Naive thymus-derived CD4-positive, alpha-beta T cell (primary cell): ENCODE measurements around the gene UGT1A6. TPM values are rescaled to one million over a fixed set of nuclear protein-coding genes. Genes with fewer than 3 reads are reported as not detected.

Experiments used
- ATAC-seq: fragments of 150-1000 bp; cut with Tn5 transposase; 2 replicates; pipeline ENCODE4 v1.10.0; 2021; ENCODE audit warnings: mild to moderate bottlenecking, moderate library complexity
- CTCF ChIA-PET: fragments of 350-600 bp; sonication (Branson Sonifier 250); formaldehyde crosslinking; loops from one replicate; lab custom pipeline; 2021; ENCODE audit warnings: antibody characterized with exemption; lab: Charles Lee
- POLR2A ChIA-PET: fragments of 350-600 bp; sonication (Branson Sonifier 250); formaldehyde crosslinking; loops from one replicate; lab custom pipeline; 2021; ENCODE audit warnings: antibody characterized with exemption, inconsistent platforms; lab: Charles Lee
- DNase-seq, 9 donors: peaks; one replicate each; pipeline versions ENCODE4 v3.0.0 to v3.0.0-alpha.2; 2020 to 2022; ENCODE audit warnings: mixed read lengths in 1 of 9
- H3K27ac ChIP-seq: one replicate; pipeline ENCODE4 v1.7.0; 2013; ENCODE audit warnings: mild to moderate bottlenecking, low read depth, low read length, moderate library complexity
- H3K27me3 ChIP-seq, 2 donors: one replicate each; pipeline ENCODE4 v1.7.0; 2013; ENCODE audit warnings: low read length in 2 of 2, mild to moderate bottlenecking in 2 of 2, moderate library complexity in 2 of 2; ENCODE audit not compliant: control insufficient read depth in 2 of 2, insufficient read depth in 2 of 2
- H3K36me3 ChIP-seq, 3 experiments: 1 replicate in 2 of 3; 2 replicates in 1 of 3; pipeline ENCODE4 v1.7.0; 2013; ENCODE audit warnings: low read length in 3 of 3, mild to moderate bottlenecking in 3 of 3, moderate library complexity in 1 of 3; ENCODE audit not compliant: insufficient read depth in 3 of 3, control insufficient read depth in 2 of 3
- H3K4me1 ChIP-seq, 2 donors: one replicate each; pipeline ENCODE4 v1.7.0; 2013; ENCODE audit warnings: low read length in 2 of 2, mild to moderate bottlenecking in 2 of 2, moderate library complexity in 1 of 2; ENCODE audit not compliant: control insufficient read depth in 2 of 2, insufficient read depth in 2 of 2
- H3K4me3 ChIP-seq: 2 replicates; pipeline ENCODE4 v1.7.0; 2013; ENCODE audit warnings: mild to moderate bottlenecking, low read length
- H3K9me3 ChIP-seq, 3 experiments: 1 replicate in 2 of 3; 2 replicates in 1 of 3; pipeline ENCODE4 v1.7.0; 2013; ENCODE audit warnings: low read length in 3 of 3; ENCODE audit not compliant: control insufficient read depth in 2 of 3
- H3K27ac Mint-ChIP-seq, 9 donors: one replicate each; pipeline ENCODE4 v1.8.0; 2020 to 2022; ENCODE audit warnings: mixed read lengths in 9 of 9, mild to moderate bottlenecking in 8 of 9, moderate library complexity in 5 of 9, inconsistent platforms in 2 of 9
- H3K27me3 Mint-ChIP-seq, 5 donors: one replicate each; pipeline ENCODE4 v1.8.0; 2021 to 2022; ENCODE audit warnings: mixed read lengths in 5 of 5, mild to moderate bottlenecking in 1 of 5
- H3K36me3 Mint-ChIP-seq, 5 donors: one replicate each; pipeline ENCODE4 v1.8.0; 2020 to 2022; ENCODE audit warnings: mixed read lengths in 5 of 5, mild to moderate bottlenecking in 3 of 5, inconsistent platforms in 1 of 5
- H3K4me1 Mint-ChIP-seq, 7 donors: one replicate each; pipeline ENCODE4 v1.8.0; 2020 to 2022; ENCODE audit warnings: mixed read lengths in 7 of 7, mild to moderate bottlenecking in 3 of 7, inconsistent platforms in 1 of 7
- H3K4me3 Mint-ChIP-seq, 10 donors: one replicate each; pipeline ENCODE4 v1.8.0; 2020 to 2022; ENCODE audit warnings: mild to moderate bottlenecking in 10 of 10, mixed read lengths in 10 of 10, moderate library complexity in 6 of 10, inconsistent platforms in 2 of 10
- H3K9me3 Mint-ChIP-seq, 11 donors: one replicate each; pipeline ENCODE4 v1.8.0; 2020 to 2022; ENCODE audit warnings: mixed read lengths in 11 of 11, mild to moderate bottlenecking in 4 of 11, inconsistent platforms in 1 of 11, moderate library complexity in 1 of 11
- intact Hi-C, 2 donors: fragments of 100-400 bp; cut with micrococcal nuclease; formaldehyde crosslinking; loops; one replicate each; pipeline ENCODE4 v1.15.1; 2023
- polyA plus RNA-seq, 2 donors: library from polyadenylated mRNA; unstranded; fragments of 300-500 nt; fragmentation: Illumina TruSeq; gene quantifications; one replicate each; pipeline ENCODE4 v1.2.3, GENCODE V29; 2021
- total RNA-seq, 6 experiments: library from RNA in 5 of 6; stranded (reverse) in 5 of 6; gene quantifications; 1 replicate in 5 of 6; 2 replicates in 1 of 6; pipeline ENCODE4 v1.2.3 and lab custom pipeline; 2021 to 2026

The UGT1A6 gene
- total and polyA plus RNA-seq, 7 experiments from 2014 or later: not detected

- DNase-seq: no peak
- Histone ChIP-seq H3K9me3 (no peaks in the 10 kb centered on the region), H3K4me1 (no peaks in the 10 kb centered on the region), H3K27me3 (no peaks in the 10 kb centered on the region), H3K27ac (no peak overlapping the region), H3K36me3 (no peaks in the 10 kb centered on the region), H3K4me3 (no peak overlapping the region)
- Mint-ChIP-seq H3K27me3 (peaks cover 0 to 14% (median 5%) of the 10 kb centered on the region in 5 donors), H3K4me1 (no peaks in the 10 kb centered on the region), H3K36me3 (no peaks in the 10 kb centered on the region), H3K9me3 (peaks cover 0 to 9% (median 4%) of the 10 kb centered on the region in 11 donors), H3K27ac (no peak overlapping the region), H3K4me3 (no peak overlapping the region)
- CTCF ChIA-PET: no interaction called here
- intact Hi-C loops: no loop called here
- POLR2A ChIA-PET: no interaction called here
- no peak for ATAC-seq
Measured at GRCh38 chr2:233789554-233789953, 96.9 kb downstream of the UGT1A6 start.

- Histone ChIP-seq H3K4me1 (no peaks in the 10 kb centered on the region), H3K36me3 (no peaks in the 10 kb centered on the region), H3K27me3 (no peaks in the 10 kb centered on the region), H3K4me3 (no peak overlapping the region), H3K9me3 (no peaks in the 10 kb centered on the region), H3K27ac (no peak overlapping the region)
- Mint-ChIP-seq H3K9me3 (peaks cover 0 to 2% (median 1%) of the 10 kb centered on the region in 11 donors), H3K36me3 (no peaks in the 10 kb centered on the region), H3K27ac (no peak overlapping the region), H3K4me1 (no peaks in the 10 kb centered on the region), H3K4me3 (no peak overlapping the region), H3K27me3 (peaks cover 0 to 4% (median 2%) of the 10 kb centered on the region in 5 donors)
- ChIA-PET CTCF (interaction anchor here (0.9 kb wide), 1 partner anchor 80 kb away, joined by 3 read pairs; no protein-coding TSS in a partner anchor), POLR2A (no interaction called here)
- ATAC-seq (no peak), DNase-seq (no peak)
- intact Hi-C loops: no loop called here
Measured at GRCh38 chr2:233791151-233791882, 98.6 kb downstream of the UGT1A6 start.

- DNase-seq: no peak
- H3K4me3 ChIP-seq: no peak overlapping the region
- Mint-ChIP-seq H3K9me3 (peaks cover 0 to 2% (median 0%) of the 10 kb centered on the region in 11 donors), H3K27ac (peak overlapping the region in 1 of 9 donors; percentile 20), H3K27me3 (peaks cover 0 to 4% (median 0%) of the 10 kb centered on the region in 5 donors), H3K4me3 (no peak overlapping the region), H3K36me3 (no peaks in the 10 kb centered on the region), H3K4me1 (no peaks in the 10 kb centered on the region)
- H3K9me3 ChIP-seq: no peaks in the 10 kb centered on the region
- H3K27ac ChIP-seq: no peak overlapping the region
- POLR2A ChIA-PET: no interaction called here
- intact Hi-C loops: no loop called here
- no peak for ATAC-seq
- CTCF ChIA-PET: interaction anchor here (0.9 kb wide), 1 partner anchor 80 kb away, joined by 3 read pairs; no protein-coding TSS in a partner anchor
- H3K27me3 ChIP-seq: no peaks in the 10 kb centered on the region
- H3K4me1 ChIP-seq: no peaks in the 10 kb centered on the region
- no peaks in the 10 kb centered on the region for H3K36me3 ChIP-seq
Measured at GRCh38 chr2:233791883-233792329, 99.2 kb downstream of the UGT1A6 start.

GRCh38 chr2:233792720-233793119 is 100.0 kb downstream of the UGT1A6 start:
- Mint-ChIP-seq H3K4me1 (no peaks in the 10 kb centered on the region), H3K4me3 (no peak overlapping the region), H3K36me3 (no peaks in the 10 kb centered on the region), H3K9me3 (peaks cover 0 to 2% (median 0%) of the 10 kb centered on the region in 11 donors), H3K27ac (no peak overlapping the region), H3K27me3 (peaks cover 0 to 4% (median 0%) of the 10 kb centered on the region in 5 donors)
- Histone ChIP-seq H3K27me3 (no peaks in the 10 kb centered on the region), H3K9me3 (no peaks in the 10 kb centered on the region), H3K36me3 (no peaks in the 10 kb centered on the region), H3K27ac (no peak overlapping the region), H3K4me1 (no peaks in the 10 kb centered on the region), H3K4me3 (no peak overlapping the region)
- DNase-seq: no peak
- ATAC-seq: no peak
- CTCF ChIA-PET: no interaction called here
- POLR2A ChIA-PET: no interaction called here
- intact Hi-C loops: no loop called here

GRCh38 chr2:233793465-233794127 is 100.9 kb downstream of the UGT1A6 start:
- H3K4me1 Mint-ChIP-seq: peaks cover 0 to 2% (median 0%) of the 10 kb centered on the region in 7 donors
- Histone ChIP-seq H3K4me3 (no peak overlapping the region), H3K9me3 (no peaks in the 10 kb centered on the region), H3K4me1 (no peaks in the 10 kb centered on the region), H3K27ac (no peak overlapping the region), H3K36me3 (no peaks in the 10 kb centered on the region), H3K27me3 (no peaks in the 10 kb centered on the region)
- ChIA-PET CTCF (no interaction called here), POLR2A (no interaction called here)
- intact Hi-C loops: no loop called here
- no peaks in the 10 kb centered on the region for H3K36me3 Mint-ChIP-seq
- ATAC-seq (no peak), DNase-seq (no peak)
- H3K9me3 Mint-ChIP-seq: peaks cover 0 to 2% (median 0%) of the 10 kb centered on the region in 11 donors
- no peak overlapping the region for H3K27ac Mint-ChIP-seq
- H3K4me3 Mint-ChIP-seq: no peak overlapping the region
- H3K27me3 Mint-ChIP-seq: peaks cover 0 to 4% (median 0%) of the 10 kb centered on the region in 5 donors

GRCh38 chr2:233794128-233794658 is 101.5 kb downstream of the UGT1A6 start:
- Mint-ChIP-seq H3K36me3 (no peaks in the 10 kb centered on the region), H3K27ac (no peak overlapping the region)
- no peak overlapping the region for H3K4me3 ChIP-seq

More at GRCh38 chr2:233794128-233794658, 101.5 kb downstream of the UGT1A6 start:
- intact Hi-C loops: no loop called here
- ChIA-PET CTCF (no interaction called here), POLR2A (no interaction called here)
- DNase-seq (no peak), ATAC-seq (no peak)
- H3K9me3 ChIP-seq: no peaks in the 10 kb centered on the region
- H3K27ac ChIP-seq: no peak overlapping the region
- peaks cover 0 to 2% (median 0%) of the 10 kb centered on the region in 11 donors for H3K9me3 Mint-ChIP-seq
- H3K27me3 ChIP-seq: no peaks in the 10 kb centered on the region
- no peaks in the 10 kb centered on the region for H3K4me1 ChIP-seq
- H3K27me3 Mint-ChIP-seq: peaks cover 0 to 2% (median 0%) of the 10 kb centered on the region in 5 donors
- no peaks in the 10 kb centered on the region for H3K36me3 ChIP-seq
- H3K4me3 Mint-ChIP-seq: no peak overlapping the region
- H3K4me1 Mint-ChIP-seq: peaks cover 0 to 2% (median 0%) of the 10 kb centered on the region in 7 donors
